ENCODE data around the gene RFX7.

- TF ChIP-seq CTCF (IDR thresholded peaks at IDR 0.05 in 8 of 11, conservative IDR thresholded peaks at IDR 0.05 in 3 of 11) (no peak), POLR2A (IDR thresholded peaks at IDR 0.05) (no peak)
Measured at GRCh38 chr15:56180851-56181250, 62.8 kb downstream of the RFX7 start.

Data from spleen (tissue), 7 donors.